Measurements from ENCODE around the gene PHACTR1. TPM values are rescaled to one million over a fixed set of nuclear protein-coding genes. Genes with fewer than 3 reads are reported as not detected.

PHACTR1 gene
- total and polyA plus RNA-seq, 2 of the 4 experiments (the other 2 are of a cell fraction): not detected

DNA sequence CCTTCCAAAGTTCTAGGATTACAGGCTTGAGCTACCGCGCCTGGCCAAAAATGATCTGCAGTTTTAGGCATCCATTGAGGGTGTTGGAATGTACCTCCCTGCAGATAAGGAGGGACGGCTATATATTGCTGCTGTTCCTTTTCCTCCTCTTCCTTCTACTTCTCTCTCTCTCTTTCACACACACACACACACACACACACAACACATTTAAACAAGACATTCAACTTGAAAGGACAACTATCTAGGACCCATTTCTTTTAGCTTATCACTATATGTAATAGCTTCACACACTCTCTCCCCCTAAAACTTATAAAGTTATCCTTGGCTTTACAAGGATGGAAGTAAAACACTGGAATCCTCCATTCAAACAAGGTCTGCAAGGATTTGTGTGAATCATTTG, 260.6 kb downstream of the PHACTR1 start:
- Histone ChIP-seq H3K14ac (replicated peaks; ENCODE audit: low read depth, low read length) (no peak overlapping the region), H4K8ac (ENCODE audit: low read depth in 2 of 2, low read length in 2 of 2) (no peak overlapping the region), H3K27me3 (ENCODE audit: control insufficient read depth, insufficient read depth, low read length) (no peaks in the 10 kb centered on the region), H2AK9ac (replicated peaks; ENCODE audit: low read depth, low read length, poor library complexity) (no peak overlapping the region), H2BK15ac (ENCODE audit: low read depth, low read length) (no peak overlapping the region), H3K27ac (ENCODE audit: insufficient read depth, low read length) (no peak overlapping the region), H3K36me3 (ENCODE audit: control insufficient read depth, insufficient read depth, low read length) (no peaks in the 10 kb centered on the region), H2BK5ac (ENCODE audit: low read depth, low read length, poor library complexity, severe bottlenecking) (peak overlapping the region; percentile 33), H3K9ac (ENCODE audit: low read depth, low read length) (no peak overlapping the region), H3K56ac (ENCODE audit: extremely low read depth, insufficient read depth, low read length) (no peak overlapping the region), H3K18ac (ENCODE audit: low read depth, low read length) (no peak overlapping the region), H3K9me3 (ENCODE audit: control insufficient read depth, insufficient read depth, low read length) (peaks cover 5% of the 10 kb centered on the region; the same call in 1 of the 2 replicates), H4K91ac (ENCODE audit: insufficient read depth, low read depth, low read length) (no peak overlapping the region), H2AFZ (replicated peaks; ENCODE audit: low read length, poor library complexity) (no peak overlapping the region), H2AK5ac (ENCODE audit: low read depth, low read length) (no peak overlapping the region), H2BK120ac (ENCODE audit: low read depth, low read length) (no peak overlapping the region), H3K9me1 (ENCODE audit: insufficient read depth, low read length) (no peaks in the 10 kb centered on the region), H3K4me1 (ENCODE audit: control insufficient read depth, insufficient read depth, low read length) (no peaks in the 10 kb centered on the region), H4K20me1 (ENCODE audit: insufficient read depth, low read length) (no peaks in the 10 kb centered on the region), H3K23ac (ENCODE audit: low read depth, low read length) (no peak overlapping the region), H3K4me2 (ENCODE audit: low read depth, low read length) (no peak overlapping the region), H3K79me1 (ENCODE audit: low read depth in 1 of 2, low read length in 2 of 2) (no peaks in the 10 kb centered on the region), H3K4ac (ENCODE audit: low read depth, low read length) (no peak overlapping the region), H3K4me3 (ENCODE audit: insufficient read depth, low read depth, low read length) (no peak overlapping the region), H2BK20ac (ENCODE audit: low read depth, low read length) (no peak overlapping the region), H4K5ac (ENCODE audit: low read depth, low read length) (no peak overlapping the region)
- ATAC-seq (ENCODE audit: low read depth): no peak
- BruUV-seq (replicated peaks): no TSS peak
- intact Hi-C loops (cut with micrococcal nuclease): no loop called here
- POLR2A ChIA-PET (ENCODE audit: unreplicated experiment): no interaction called here
- dilution Hi-C loops (cut with HindIII; ENCODE audit: low sequenced_read_pairs, unreplicated experiment): no loop called here
- DNase-seq: no peak
- WGBS, 2 experiments (ENCODE audit: extremely low coverage in 2 of 2, insufficient read length in 1 of 2): no CpG with 5 or more reads among the region's 3 CpGs
- CTCF ChIA-PET: no interaction called here
- no peak for TF ChIP-seq FOS (IDR thresholded peaks at IDR 0.05; ENCODE audit: low read depth, low read length)
- TF ChIP-seq CHD1 (IDR thresholded peaks at IDR 0.05; ENCODE audit: low read depth, low read length): no peak
- TF ChIP-seq NFE2L2 (IDR thresholded peaks at IDR 0.05; ENCODE audit: low read depth, low read length): no peak
- TF ChIP-seq, protein P1, sequence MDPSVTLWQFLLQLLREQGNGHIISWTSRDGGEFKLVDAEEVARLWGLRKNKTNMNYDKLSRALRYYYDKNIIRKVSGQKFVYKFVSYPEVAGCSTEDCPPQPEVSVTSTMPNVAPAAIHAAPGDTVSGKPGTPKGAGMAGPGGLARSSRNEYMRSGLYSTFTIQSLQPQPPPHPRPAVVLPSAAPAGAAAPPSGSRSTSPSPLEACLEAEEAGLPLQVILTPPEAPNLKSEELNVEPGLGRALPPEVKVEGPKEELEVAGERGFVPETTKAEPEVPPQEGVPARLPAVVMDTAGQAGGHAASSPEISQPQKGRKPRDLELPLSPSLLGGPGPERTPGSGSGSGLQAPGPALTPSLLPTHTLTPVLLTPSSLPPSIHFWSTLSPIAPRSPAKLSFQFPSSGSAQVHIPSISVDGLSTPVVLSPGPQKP (IDR thresholded peaks at IDR 0.05; ENCODE audit: borderline replicate concordance, low read depth, low read length): no peak
- no peak for TF ChIP-seq MAZ (IDR thresholded peaks at IDR 0.05; ENCODE audit: borderline replicate concordance, low read depth, low read length)
- TF ChIP-seq RAD21 (IDR thresholded peaks at IDR 0.05; ENCODE audit: low read length): no peak
- no peak for TF ChIP-seq RFX5 (IDR thresholded peaks at IDR 0.05; ENCODE audit: low read depth, low read length)
- no peak for TF ChIP-seq MAFK (IDR thresholded peaks at IDR 0.05; ENCODE audit: low read depth, low read length)
- TF ChIP-seq BHLHE40 (IDR thresholded peaks at IDR 0.05; ENCODE audit: low read depth, low read length): no peak
- no peak for TF ChIP-seq CEBPB (IDR thresholded peaks at IDR 0.05; ENCODE audit: low read depth, low read length)
- no peak for TF ChIP-seq POLR2A (IDR thresholded peaks at IDR 0.05; ENCODE audit: low read depth, low read length)
- TF ChIP-seq, protein P2, sequence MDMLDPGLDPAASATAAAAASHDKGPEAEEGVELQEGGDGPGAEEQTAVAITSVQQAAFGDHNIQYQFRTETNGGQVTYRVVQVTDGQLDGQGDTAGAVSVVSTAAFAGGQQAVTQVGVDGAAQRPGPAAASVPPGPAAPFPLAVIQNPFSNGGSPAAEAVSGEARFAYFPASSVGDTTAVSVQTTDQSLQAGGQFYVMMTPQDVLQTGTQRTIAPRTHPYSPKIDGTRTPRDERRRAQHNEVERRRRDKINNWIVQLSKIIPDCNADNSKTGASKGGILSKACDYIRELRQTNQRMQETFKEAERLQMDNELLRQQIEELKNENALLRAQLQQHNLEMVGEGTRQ (IDR thresholded peaks at IDR 0.05; ENCODE audit: low read depth, low read length): no peak
- TF ChIP-seq, protein P3, sequence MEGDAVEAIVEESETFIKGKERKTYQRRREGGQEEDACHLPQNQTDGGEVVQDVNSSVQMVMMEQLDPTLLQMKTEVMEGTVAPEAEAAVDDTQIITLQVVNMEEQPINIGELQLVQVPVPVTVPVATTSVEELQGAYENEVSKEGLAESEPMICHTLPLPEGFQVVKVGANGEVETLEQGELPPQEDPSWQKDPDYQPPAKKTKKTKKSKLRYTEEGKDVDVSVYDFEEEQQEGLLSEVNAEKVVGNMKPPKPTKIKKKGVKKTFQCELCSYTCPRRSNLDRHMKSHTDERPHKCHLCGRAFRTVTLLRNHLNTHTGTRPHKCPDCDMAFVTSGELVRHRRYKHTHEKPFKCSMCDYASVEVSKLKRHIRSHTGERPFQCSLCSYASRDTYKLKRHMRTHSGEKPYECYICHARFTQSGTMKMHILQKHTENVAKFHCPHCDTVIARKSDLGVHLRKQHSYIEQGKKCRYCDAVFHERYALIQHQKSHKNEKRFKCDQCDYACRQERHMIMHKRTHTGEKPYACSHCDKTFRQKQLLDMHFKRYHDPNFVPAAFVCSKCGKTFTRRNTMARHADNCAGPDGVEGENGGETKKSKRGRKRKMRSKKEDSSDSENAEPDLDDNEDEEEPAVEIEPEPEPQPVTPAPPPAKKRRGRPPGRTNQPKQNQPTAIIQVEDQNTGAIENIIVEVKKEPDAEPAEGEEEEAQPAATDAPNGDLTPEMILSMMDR (conservative IDR thresholded peaks at IDR 0.05; ENCODE audit: low read depth, low read length): no peak
- no peak for TF ChIP-seq MXI1 (IDR thresholded peaks at IDR 0.05; ENCODE audit: borderline replicate concordance, low read depth, low read length)
- TF ChIP-seq SMC3 (IDR thresholded peaks at IDR 0.05; ENCODE audit: low read depth, low read length): no peak
- no peak for TF ChIP-seq RCOR1 (IDR thresholded peaks at IDR 0.05; ENCODE audit: insufficient replicate concordance, low read length)
- in situ Hi-C loops (cut with MboI; ENCODE audit: low sequenced_read_pairs): no loop called here
